ENCODE data around the gene ZNF181. TPM values are rescaled to one million over a fixed set of nuclear protein-coding genes. Genes with fewer than 3 reads are reported as not detected.
"Not testable (repeated sequence)": the region's sequence is repeated elsewhere in the genome, so short reads cannot be mapped to it uniquely, and the experiment has no call there.

Gene ZNF181
- 13.0 and 20.3 TPM in 2 replicates for total RNA-seq (2014; rRNA removed; shearing (Covaris generic))

- DNase-seq (ENCODE audit: low spot score) = peak; percentile 95
Observed at GRCh38 chr19:34733746-34734536, at the start of gene ZNF181. TSS of gene ZNF181 (plus strand) at chr19:34734243. CDS start at chr19:34735038, 795 bp downstream.

GRCh38 chr19:34685266-34685665, 48.8 kb upstream of the ZNF181 start:
- not testable (repeated sequence) for DNase-seq (ENCODE audit: low spot score)

GRCh38 chr19:34686455-34686854, 47.6 kb upstream of the ZNF181 start:
- DNase-seq (ENCODE audit: low spot score) = no peak

GRCh38 chr19:34687348-34687747, 46.7 kb upstream of the ZNF181 start:
- no peak for DNase-seq (ENCODE audit: low spot score)

GRCh38 chr19:34688592-34688991, 45.5 kb upstream of the ZNF181 start:
- DNase-seq (ENCODE audit: low spot score) = no peak

- no peak for DNase-seq (ENCODE audit: low spot score)
Observed at GRCh38 chr19:34690372-34690771, 43.7 kb upstream of the ZNF181 start.

GRCh38 chr19:34692549-34692948, 41.5 kb upstream of the ZNF181 start:
- no peak for DNase-seq (ENCODE audit: low spot score)

GRCh38 chr19:34707661-34708060, 26.4 kb upstream of the ZNF181 start:
- no peak for DNase-seq (ENCODE audit: low spot score)

GRCh38 chr19:34711890-34712289, 22.2 kb upstream of the ZNF181 start:
- DNase-seq (ENCODE audit: low spot score) = no peak

GRCh38 chr19:34712395-34713261, 21.4 kb upstream of the ZNF181 start:
- peak; percentile 91 for DNase-seq (ENCODE audit: low spot score)

- DNase-seq (ENCODE audit: low spot score) = no peak
Observed at GRCh38 chr19:34713262-34713637, 20.8 kb upstream of the ZNF181 start.

GRCh38 chr19:34715357-34715756, 18.7 kb upstream of the ZNF181 start:
- no peak for DNase-seq (ENCODE audit: low spot score)

- DNase-seq (ENCODE audit: low spot score) = no peak
Observed at GRCh38 chr19:34722353-34722752, 11.7 kb upstream of the ZNF181 start.

GRCh38 chr19:34725400-34725799, 8.6 kb upstream of the ZNF181 start:
- no peak for DNase-seq (ENCODE audit: low spot score)

GRCh38 chr19:34731019-34731829, 2.8 kb upstream of the ZNF181 start:
- no peak for DNase-seq (ENCODE audit: low spot score)

- no peak for DNase-seq (ENCODE audit: low spot score)
Observed at GRCh38 chr19:34731964-34732363, 2.1 kb upstream of the ZNF181 start.

- no peak for DNase-seq (ENCODE audit: low spot score)
Observed at GRCh38 chr19:34732612-34733211, 1.3 kb upstream of the ZNF181 start.

GRCh38 chr19:34733266-34733745, 737 bp upstream of the ZNF181 start:
- DNase-seq (ENCODE audit: low spot score) = peak; percentile 75

GRCh38 chr19:34734537-34735103, 577 bp downstream of the ZNF181 start:
- peak; percentile 91 for DNase-seq (ENCODE audit: low spot score)

- no peak for DNase-seq (ENCODE audit: low spot score)
Observed at GRCh38 chr19:34744896-34745690, 11.1 kb downstream of the ZNF181 start.
